NCI-H1092 treated with DMSO at 0.1 percent for 48 hours (cell line): ENCODE measurements around the gene RAET1G.

Experiments used
- DNase-seq: peaks from one replicate; lab custom pipeline; 2025; lab: John Stamatoyannopoulos, UW

Gene RAET1G

GRCh38 chr6:149867876-149868640 is 54.9 kb downstream of the RAET1G start:
- no peak for DNase-seq
